ENCODE results near the gene PADI2. TPM values are rescaled to one million over a fixed set of nuclear protein-coding genes. Genes with fewer than 3 reads are reported as not detected.

Gene PADI2
- total RNA-seq, 1 experiment from 2014 or later = 3.0 TPM

GRCh38 chr1:17104782-17105181 is 14.5 kb downstream of the PADI2 start:
- Mint-ChIP-seq H3K27ac (no peak overlapping the region), H3K4me1 (peaks cover 0 to under 1% of the 10 kb centered on the region in 2 experiments; a peak in 1 of 4 replicates), H3K27me3 (ENCODE audit: low read depth) (no peaks in the 10 kb centered on the region; the same call in 1 of the 2 replicates), H3K36me3 (ENCODE audit: insufficient read depth in 1 of 3, low read depth in 3 of 3) (no peaks in the 10 kb centered on the region), H3K9me3 (no peaks in the 10 kb centered on the region), H3K4me3 (no peak overlapping the region)
- Histone ChIP-seq H4K5ac (ENCODE audit: insufficient read length, low read depth, low read length) (no peak overlapping the region), H2BK120ac (ENCODE audit: low read depth, low read length, poor library complexity, severe bottlenecking) (no peak overlapping the region), H2BK5ac (ENCODE audit: insufficient read length, low read length) (no peak overlapping the region), H4K91ac (ENCODE audit: insufficient read length, low read depth, low read length) (no peak overlapping the region), H2BK15ac (ENCODE audit: low read depth, low read length) (no peak overlapping the region), H3K23ac (ENCODE audit: insufficient read length, low read depth, low read length) (no peak overlapping the region), H3K79me1 (ENCODE audit: insufficient read depth, low read depth, low read length, poor library complexity, severe bottlenecking) (no peaks in the 10 kb centered on the region), H3K27ac (ENCODE audit: insufficient read length, low read depth, low read length) (no peak overlapping the region), H2BK12ac (ENCODE audit: insufficient read length, low read depth, low read length) (no peak overlapping the region), H3K56ac (ENCODE audit: insufficient read length, low read depth, low read length) (no peak overlapping the region), H3K4me1 (ENCODE audit: insufficient read depth, low read length) (no peaks in the 10 kb centered on the region), H3K79me2 (ENCODE audit: insufficient read depth, low read length) (no peaks in the 10 kb centered on the region), H3K18ac (ENCODE audit: insufficient read length, low read depth, low read length) (no peak overlapping the region), H2AFZ (ENCODE audit: low read length) (no peak overlapping the region), H3K14ac (ENCODE audit: insufficient read depth, low read length) (no peak overlapping the region), H3K4ac (ENCODE audit: low read depth, low read length) (no peak overlapping the region), H3K27me3 (ENCODE audit: insufficient read depth, low read length) (no peaks in the 10 kb centered on the region), H4K8ac (replicated peaks; ENCODE audit: insufficient read length, low read depth, low read length) (no peak overlapping the region), H3K9ac (ENCODE audit: extremely low read depth, insufficient read length, low read length) (no peak overlapping the region), H4K20me1 (ENCODE audit: control insufficient read depth, insufficient read depth, insufficient read length) (no peaks in the 10 kb centered on the region), H3K4me2 (ENCODE audit: insufficient read depth, insufficient read length, low read length) (no peak overlapping the region), H2BK20ac (ENCODE audit: low read depth, low read length, poor library complexity, severe bottlenecking) (no peak overlapping the region), H3T11ph (ENCODE audit: low read length) (no peak overlapping the region), H3K23me2 (ENCODE audit: insufficient read length, low read depth, low read length, poor library complexity, severe bottlenecking) (no peaks in the 10 kb centered on the region), H3K9me3 (ENCODE audit: control insufficient read depth, low read depth, low read length) (no peaks in the 10 kb centered on the region), H2AK5ac (ENCODE audit: insufficient read length, low read length) (no peak overlapping the region)
- no peak for DNase-seq
- no peak for TF ChIP-seq CTCF (conservative IDR thresholded peaks at IDR 0.05)
- no CpG with 5 or more reads among the region's 17 CpGs for WGBS (ENCODE audit: extremely low coverage, insufficient read length, low lambda C conversion rate)
